H1 (cell line): ENCODE data around the gene RNF130. TPM values are rescaled to one million over a fixed set of nuclear protein-coding genes. Genes with fewer than 3 reads are reported as not detected.

Source experiments
- CEBPB ChIP-seq: IDR thresholded peaks from 2 replicates; pipeline ENCODE4 v1.6.1; 2012; ENCODE audit warnings: low read depth, low read length
- E2F6 ChIP-seq: IDR thresholded peaks from 2 replicates; pipeline ENCODE4 v1.6.1; 2012; ENCODE audit warnings: inconsistent platforms
- SRF ChIP-seq: IDR thresholded peaks from 2 replicates; pipeline ENCODE4 v1.6.1; 2011; ENCODE audit warnings: mild to moderate bottlenecking, low read depth, low read length, moderate library complexity
- polyA plus RNA-seq, 7 experiments: library from polyadenylated mRNA; depleted of rRNA in 3 of 7; stranded (reverse) in 5 of 7; unstranded in 2 of 7; fragments of >200 nt in 5 of 7; fragments of 200-250 nt in 2 of 7; gene quantifications; 1 replicate in 5 of 7; 2 replicates in 1 of 7; 4 replicates in 1 of 7; pipeline versions ENCODE4 v1.2.1 to v1.2.3, GENCODE V29; 2011 to 2013; ENCODE audit warnings: missing spikeins in 2 of 7, mixed read lengths in 2 of 7
- total RNA-seq: library from RNA; stranded (reverse); fragmentation: NEBNext Ultra II Directional; extraction: Animal tissue kit (Norgen Biotek cat#: 25700); gene quantifications from 2 replicates; pipeline ENCODE4 v1.2.1, GENCODE V29; 2021

Gene RNF130
- total and polyA plus RNA-seq, 2 of the 8 experiments (the other 6 are each of a cell fraction or from before 2014, with no cell fraction given): 65.1 to 70.0 TPM

GRCh38 chr5:180072556-180072955, 997 bp upstream of the RNF130 start (continued):
- no peak for TF ChIP-seq CEBPB
- no peak for TF ChIP-seq SRF
- no peak for TF ChIP-seq E2F6
